ENCODE data around the gene UBE2S.

DNA sequence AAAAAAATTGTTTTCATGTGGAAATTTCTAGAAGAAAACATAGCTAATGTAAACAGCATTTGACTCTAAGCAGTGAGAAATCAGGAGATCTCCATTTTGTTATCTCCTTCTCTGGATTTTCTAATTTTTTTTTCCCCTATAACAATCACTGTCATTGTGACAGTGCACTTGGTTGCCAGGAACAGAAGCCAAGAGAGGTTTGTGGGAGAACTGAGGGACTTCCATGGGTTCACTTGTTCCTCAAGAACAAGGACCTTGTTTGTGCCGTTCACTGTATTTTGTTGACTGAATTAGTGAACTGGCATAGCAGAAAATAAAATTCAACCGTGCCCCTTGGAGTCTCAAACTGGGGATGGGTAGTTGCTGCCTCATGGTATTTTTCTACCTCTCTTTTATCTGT is 18.5 kb upstream of the UBE2S start:
- TF ChIP-seq, protein P1, sequence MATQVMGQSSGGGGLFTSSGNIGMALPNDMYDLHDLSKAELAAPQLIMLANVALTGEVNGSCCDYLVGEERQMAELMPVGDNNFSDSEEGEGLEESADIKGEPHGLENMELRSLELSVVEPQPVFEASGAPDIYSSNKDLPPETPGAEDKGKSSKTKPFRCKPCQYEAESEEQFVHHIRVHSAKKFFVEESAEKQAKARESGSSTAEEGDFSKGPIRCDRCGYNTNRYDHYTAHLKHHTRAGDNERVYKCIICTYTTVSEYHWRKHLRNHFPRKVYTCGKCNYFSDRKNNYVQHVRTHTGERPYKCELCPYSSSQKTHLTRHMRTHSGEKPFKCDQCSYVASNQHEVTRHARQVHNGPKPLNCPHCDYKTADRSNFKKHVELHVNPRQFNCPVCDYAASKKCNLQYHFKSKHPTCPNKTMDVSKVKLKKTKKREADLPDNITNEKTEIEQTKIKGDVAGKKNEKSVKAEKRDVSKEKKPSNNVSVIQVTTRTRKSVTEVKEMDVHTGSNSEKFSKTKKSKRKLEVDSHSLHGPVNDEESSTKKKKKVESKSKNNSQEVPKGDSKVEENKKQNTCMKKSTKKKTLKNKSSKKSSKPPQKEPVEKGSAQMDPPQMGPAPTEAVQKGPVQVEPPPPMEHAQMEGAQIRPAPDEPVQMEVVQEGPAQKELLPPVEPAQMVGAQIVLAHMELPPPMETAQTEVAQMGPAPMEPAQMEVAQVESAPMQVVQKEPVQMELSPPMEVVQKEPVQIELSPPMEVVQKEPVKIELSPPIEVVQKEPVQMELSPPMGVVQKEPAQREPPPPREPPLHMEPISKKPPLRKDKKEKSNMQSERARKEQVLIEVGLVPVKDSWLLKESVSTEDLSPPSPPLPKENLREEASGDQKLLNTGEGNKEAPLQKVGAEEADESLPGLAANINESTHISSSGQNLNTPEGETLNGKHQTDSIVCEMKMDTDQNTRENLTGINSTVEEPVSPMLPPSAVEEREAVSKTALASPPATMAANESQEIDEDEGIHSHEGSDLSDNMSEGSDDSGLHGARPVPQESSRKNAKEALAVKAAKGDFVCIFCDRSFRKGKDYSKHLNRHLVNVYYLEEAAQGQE (IDR thresholded peaks at IDR 0.05; ENCODE audit: insufficient read depth in 1 of 2, low read depth in 2 of 2, low read length in 2 of 2) = no peak
- no peak for TF ChIP-seq POLR2AphosphoS5 (IDR thresholded peaks at IDR 0.05; ENCODE audit: low read depth, low read length)
